ENCODE data around the gene SLC25A31. TPM values are rescaled to one million over a fixed set of nuclear protein-coding genes. Genes with fewer than 3 reads are reported as not detected.
A peak's percentile ranks its signal among the peaks of the same experiment; 100 is the strongest.

SLC25A31 gene
- total and polyA plus RNA-seq, 2 of the 13 experiments (the other 11 are each of a cell fraction or from before 2014, with no cell fraction given): 0.04 TPM; not detected in 1

DNA sequence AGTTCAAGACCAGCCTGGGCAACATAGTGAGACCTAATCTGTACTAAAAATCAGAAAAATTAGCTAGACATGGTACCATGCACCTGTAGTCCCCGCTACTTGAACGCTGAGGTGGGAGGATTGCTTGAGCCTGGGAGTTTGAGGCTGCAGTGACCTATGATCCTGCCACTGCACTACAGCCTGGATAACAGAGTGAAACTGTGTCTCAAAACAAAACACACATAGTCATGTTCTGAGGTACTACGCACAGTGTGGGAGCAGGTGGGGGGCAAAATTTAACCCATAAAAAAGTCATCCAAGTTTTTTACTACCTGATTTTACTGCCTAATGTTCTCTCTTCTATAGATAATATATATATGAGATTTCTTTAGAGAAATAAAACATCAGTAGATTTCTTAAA, 80.4 kb downstream of the SLC25A31 start:
- no peak for DNase-seq (ENCODE audit: low spot score)
- intact Hi-C loops (cut with micrococcal nuclease; ENCODE audit: unreplicated experiment) (loop anchor here (10.0 kb wide), 1 partner anchor 244 kb away; no protein-coding TSS in a partner anchor), in situ Hi-C loops (cut with HindIII; ENCODE audit: extremely low pct_ligation_motif_present, low pct_unique_long_range_greater_than_20kb) (no loop called here)
- H3K27me3 ChIP-seq (ENCODE audit: control insufficient read depth in 1 of 2, insufficient read depth in 2 of 2, low read length in 2 of 2): no peaks in the 10 kb centered on the region
- peaks cover 4 to 6% of the 10 kb centered on the region in 2 experiments; a peak in 2 of 5 replicates for H3K36me3 ChIP-seq (replicated peaks in 1 of 2; ENCODE audit: control insufficient read depth in 1 of 2, insufficient read depth in 2 of 2, low read length in 2 of 2)
- H3K4me3 ChIP-seq (replicated peaks in 1 of 3; ENCODE audit: insufficient read depth in 1 of 3, low read depth in 2 of 3, low read length in 3 of 3): no peak overlapping the region
- ATAC-seq: peak; percentile 66
- no TSS peak for BruUV-seq (replicated peaks)
- no peaks in the 10 kb centered on the region for H3K9me3 ChIP-seq (ENCODE audit: low read length)
- H3K27ac ChIP-seq (ENCODE audit: extremely low read length, insufficient read depth, low read length): no peak overlapping the region
- no peak overlapping the region for H2AFZ ChIP-seq (ENCODE audit: low read length)
- H3K9ac ChIP-seq (ENCODE audit: insufficient read depth, low read depth, low read length): no peak overlapping the region
- no peak overlapping the region for H3K4me2 ChIP-seq (ENCODE audit: low read depth, low read length)
- 100% methylated on average over 3 of the region's 3 CpGs for WGBS (ENCODE audit: low lambda C conversion rate)
- ChIA-PET CTCF (ENCODE audit: low intra/inter-chr PET ratio, low total read pairs) (no interaction called here), POLR2A (no interaction called here)
- H3K4me1 ChIP-seq (ENCODE audit: insufficient read depth, low read length): peaks cover 13% of the 10 kb centered on the region
- FAIRE-seq: no peak
- no peaks in the 10 kb centered on the region for H3K79me2 ChIP-seq (ENCODE audit: insufficient read depth, low read length)
- H4K20me1 ChIP-seq (ENCODE audit: insufficient read depth, low read length): no peaks in the 10 kb centered on the region
- TF ChIP-seq HNF4A (CRISPR knock-in tag; IDR thresholded peaks at IDR 0.05) (0 out of 2 replicates have a peak, but pooled peaks have one; percentile 16), MED1 (CRISPR knock-in tag; IDR thresholded peaks at IDR 0.05) (no peak), ZNF20 (CRISPR knock-in tag; IDR thresholded peaks at IDR 0.05) (0 out of 2 replicates have a peak, but pooled peaks have one; percentile 70)

DNA sequence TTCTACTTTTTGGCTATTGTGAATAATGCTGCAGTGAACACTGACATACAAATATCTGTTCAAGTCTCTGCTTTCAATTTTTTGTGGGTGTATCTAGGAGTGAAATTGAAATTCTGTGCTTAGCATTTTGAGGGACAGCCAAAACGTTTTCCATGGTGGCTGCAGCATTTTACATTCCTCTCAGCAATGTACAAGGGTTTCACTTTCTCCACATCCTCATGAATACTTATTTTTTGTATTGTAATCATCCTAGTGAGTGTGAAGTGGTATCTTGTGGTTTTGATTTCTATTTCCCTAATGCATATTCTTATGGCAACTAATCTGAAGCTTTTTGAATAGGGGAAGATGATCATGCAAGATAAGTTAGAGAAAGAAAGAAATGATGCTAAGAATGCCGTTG, 92.2 kb downstream of the SLC25A31 start:
- in situ Hi-C loops (cut with HindIII; ENCODE audit: extremely low pct_ligation_motif_present, low pct_unique_long_range_greater_than_20kb) (no loop called here), intact Hi-C loops (cut with micrococcal nuclease; ENCODE audit: unreplicated experiment) (no loop called here)
- Histone ChIP-seq H3K36me3 (replicated peaks in 1 of 2; ENCODE audit: control insufficient read depth in 1 of 2, insufficient read depth in 2 of 2, low read length in 2 of 2) (peaks cover 1 to 10% of the 10 kb centered on the region in 2 experiments; a peak in 4 of 5 replicates), H3K9me3 (ENCODE audit: low read length) (no peaks in the 10 kb centered on the region), H2AFZ (ENCODE audit: low read length) (no peak overlapping the region), H3K9ac (ENCODE audit: insufficient read depth, low read depth, low read length) (no peak overlapping the region), H3K4me2 (ENCODE audit: low read depth, low read length) (no peak overlapping the region), H3K4me1 (ENCODE audit: insufficient read depth, low read length) (no peaks in the 10 kb centered on the region), H3K4me3 (replicated peaks in 1 of 3; ENCODE audit: insufficient read depth in 1 of 3, low read depth in 2 of 3, low read length in 3 of 3) (no peak overlapping the region), H4K20me1 (ENCODE audit: insufficient read depth, low read length) (no peaks in the 10 kb centered on the region), H3K27ac (ENCODE audit: extremely low read length, insufficient read depth, low read length) (no peak overlapping the region), H3K27me3 (ENCODE audit: control insufficient read depth in 1 of 2, insufficient read depth in 2 of 2, low read length in 2 of 2) (no peaks in the 10 kb centered on the region), H3K79me2 (ENCODE audit: insufficient read depth, low read length) (no peaks in the 10 kb centered on the region)
- POLR2A ChIA-PET: no interaction called here
- no peak for FAIRE-seq
- CTCF ChIA-PET (ENCODE audit: low intra/inter-chr PET ratio, low total read pairs): no interaction called here
- BruUV-seq (replicated peaks): no TSS peak
- TF ChIP-seq RXRA (CRISPR knock-in tag; IDR thresholded peaks at IDR 0.05): no peak
- TF ChIP-seq, protein P1, sequence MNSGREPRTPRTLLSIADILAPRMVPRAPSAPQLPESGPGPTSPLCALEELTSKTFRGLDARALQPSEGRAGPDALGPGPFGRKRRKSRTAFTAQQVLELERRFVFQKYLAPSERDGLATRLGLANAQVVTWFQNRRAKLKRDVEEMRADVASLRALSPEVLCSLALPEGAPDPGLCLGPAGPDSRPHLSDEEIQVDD (CRISPR knock-in tag; IDR thresholded peaks at IDR 0.05; ENCODE audit: borderline replicate concordance): no peak
- TF ChIP-seq KLF13 (CRISPR knock-in tag; IDR thresholded peaks at IDR 0.05): no peak
- TF ChIP-seq SATB2 (CRISPR knock-in tag; IDR thresholded peaks at IDR 0.05): no peak
- DNase-seq (ENCODE audit: low spot score): no peak
- 55% methylated on average over 2 of the region's 2 CpGs for WGBS (ENCODE audit: low lambda C conversion rate)
- no peak for ATAC-seq

Other genes with a start within 250 kb of the SLC25A31 start
- gene INTU, start 97.4 kb upstream of the SLC25A31 start, total RNA-seq (2016; rRNA removed; fragmentation: Illumina TruSeq; extraction: Trizol): 6.2 and 7.5 TPM in 2 replicates
- gene INTU, start 97.4 kb upstream of the SLC25A31 start, polyA plus RNA-seq (2011; rRNA removed): 4.6 and 5.3 TPM in 2 replicates
- 31.5 and 61.8 TPM in 2 replicates for gene HSPA4L, start 51.9 kb downstream of the SLC25A31 start, total RNA-seq (2016; rRNA removed; fragmentation: Illumina TruSeq; extraction: Trizol)
- 2.7 and 3.7 TPM in 2 replicates for gene HSPA4L, start 51.9 kb downstream of the SLC25A31 start, polyA plus RNA-seq (2011; rRNA removed)
- gene PLK4, start 150.5 kb downstream of the SLC25A31 start, total RNA-seq (2016; rRNA removed; fragmentation: Illumina TruSeq; extraction: Trizol): 46.1 and 52.4 TPM in 2 replicates
- 11.1 and 22.4 TPM in 2 replicates for gene PLK4, start 150.5 kb downstream of the SLC25A31 start, polyA plus RNA-seq (2011; rRNA removed)
- gene MFSD8, start 234.8 kb downstream of the SLC25A31 start, total RNA-seq (2016; rRNA removed; fragmentation: Illumina TruSeq; extraction: Trizol): 12.3 and 25.5 TPM in 2 replicates
- 24.8 and 26.8 TPM in 2 replicates for gene MFSD8, start 234.8 kb downstream of the SLC25A31 start, polyA plus RNA-seq (2011; rRNA removed)
- gene ABHD18, start 235.0 kb downstream of the SLC25A31 start, total RNA-seq (2016; rRNA removed; fragmentation: Illumina TruSeq; extraction: Trizol): 16.3 and 17.8 TPM in 2 replicates
- 4.9 and 5.5 TPM in 2 replicates for gene ABHD18, start 235.0 kb downstream of the SLC25A31 start, polyA plus RNA-seq (2011; rRNA removed)

Data from HepG2 (cell line).